ENCODE data around the gene ZBTB42. TPM values are rescaled to one million over a fixed set of nuclear protein-coding genes. Genes with fewer than 3 reads are reported as not detected.

The ZBTB42 gene
- total RNA-seq, 1 donor from 2014 or later, result 6.9 TPM

DNA sequence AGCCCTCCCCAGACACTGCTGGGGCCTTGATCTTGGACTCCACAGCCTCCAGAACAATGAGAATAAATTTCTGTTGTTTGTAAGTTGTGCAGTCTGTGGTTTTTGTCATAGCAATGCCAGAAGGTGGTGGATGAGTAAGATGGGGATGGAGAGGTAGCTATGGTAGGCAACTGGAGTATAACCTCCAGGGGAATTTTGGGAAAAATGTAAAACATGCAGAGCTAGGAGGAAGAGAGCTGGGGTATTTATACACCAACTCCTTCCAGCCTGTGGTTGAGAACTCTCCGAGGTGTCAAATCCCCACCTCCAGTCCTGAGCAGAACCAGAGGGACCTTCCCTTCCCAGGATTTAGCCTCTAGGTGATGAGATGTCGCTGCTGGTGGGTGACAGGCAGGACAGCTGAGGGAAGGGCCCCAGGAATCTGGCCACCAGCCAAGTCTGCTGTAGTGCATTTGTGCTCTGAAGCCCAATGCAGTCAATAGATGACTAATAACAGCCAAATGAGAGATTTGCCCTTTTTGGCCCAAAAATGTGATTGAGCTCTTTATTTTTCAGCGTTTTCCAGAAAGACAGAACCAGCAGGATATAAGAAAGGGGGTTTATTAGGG, 45.0 kb downstream of the ZBTB42 start:
- no peaks in the 10 kb centered on the region for H3K4me1 ChIP-seq (ENCODE audit: insufficient read depth, low read length)
- no peak overlapping the region for H3K4me2 ChIP-seq (ENCODE audit: low read length)
- no peak overlapping the region for H3K9ac ChIP-seq (ENCODE audit: low read length)
- Mint-ChIP-seq H3K9me3 (ENCODE audit: unreplicated experiment) (peaks cover 5% of the 10 kb centered on the region), H3K4me1 (ENCODE audit: low read depth, unreplicated experiment) (peaks cover 3% of the 10 kb centered on the region), H3K27me3 (ENCODE audit: low read depth, unreplicated experiment) (peaks cover 32% of the 10 kb centered on the region), H3K4me3 (ENCODE audit: unreplicated experiment) (no peak overlapping the region), H3K27ac (ENCODE audit: unreplicated experiment) (no peak overlapping the region), H3K36me3 (ENCODE audit: low read depth, unreplicated experiment) (peaks cover 4% of the 10 kb centered on the region)
- H3K4me3 ChIP-seq (ENCODE audit: insufficient read depth, low read depth, low read length), result no peak overlapping the region
- DNase-seq (ENCODE audit: low read depth) (no peak), FAIRE-seq (no peak)
- no peaks in the 10 kb centered on the region for H3K36me3 ChIP-seq (ENCODE audit: insufficient read depth, low read length)
- TF ChIP-seq, protein P1, sequence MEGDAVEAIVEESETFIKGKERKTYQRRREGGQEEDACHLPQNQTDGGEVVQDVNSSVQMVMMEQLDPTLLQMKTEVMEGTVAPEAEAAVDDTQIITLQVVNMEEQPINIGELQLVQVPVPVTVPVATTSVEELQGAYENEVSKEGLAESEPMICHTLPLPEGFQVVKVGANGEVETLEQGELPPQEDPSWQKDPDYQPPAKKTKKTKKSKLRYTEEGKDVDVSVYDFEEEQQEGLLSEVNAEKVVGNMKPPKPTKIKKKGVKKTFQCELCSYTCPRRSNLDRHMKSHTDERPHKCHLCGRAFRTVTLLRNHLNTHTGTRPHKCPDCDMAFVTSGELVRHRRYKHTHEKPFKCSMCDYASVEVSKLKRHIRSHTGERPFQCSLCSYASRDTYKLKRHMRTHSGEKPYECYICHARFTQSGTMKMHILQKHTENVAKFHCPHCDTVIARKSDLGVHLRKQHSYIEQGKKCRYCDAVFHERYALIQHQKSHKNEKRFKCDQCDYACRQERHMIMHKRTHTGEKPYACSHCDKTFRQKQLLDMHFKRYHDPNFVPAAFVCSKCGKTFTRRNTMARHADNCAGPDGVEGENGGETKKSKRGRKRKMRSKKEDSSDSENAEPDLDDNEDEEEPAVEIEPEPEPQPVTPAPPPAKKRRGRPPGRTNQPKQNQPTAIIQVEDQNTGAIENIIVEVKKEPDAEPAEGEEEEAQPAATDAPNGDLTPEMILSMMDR (IDR thresholded peaks at IDR 0.05; ENCODE audit: insufficient read depth, low read depth, low read length), result no peak
- TF ChIP-seq EZH2 (IDR thresholded peaks at IDR 0.05; ENCODE audit: insufficient read depth, low read length), result no peak
- no peaks in the 10 kb centered on the region for H3K79me2 ChIP-seq (ENCODE audit: insufficient read depth, low read length)
- H3K27me3 ChIP-seq (ENCODE audit: insufficient read depth, low read length), result peaks cover 36% of the 10 kb centered on the region
- H2AFZ ChIP-seq (ENCODE audit: low read depth, low read length), result no peak overlapping the region
- H3K27ac ChIP-seq (ENCODE audit: low read depth, low read length), result no peak overlapping the region
- H3K9me3 ChIP-seq (ENCODE audit: insufficient read depth, low read depth, low read length), result no peaks in the 10 kb centered on the region
- H4K20me1 ChIP-seq (ENCODE audit: insufficient read depth, low read length), result no peaks in the 10 kb centered on the region

DNA sequence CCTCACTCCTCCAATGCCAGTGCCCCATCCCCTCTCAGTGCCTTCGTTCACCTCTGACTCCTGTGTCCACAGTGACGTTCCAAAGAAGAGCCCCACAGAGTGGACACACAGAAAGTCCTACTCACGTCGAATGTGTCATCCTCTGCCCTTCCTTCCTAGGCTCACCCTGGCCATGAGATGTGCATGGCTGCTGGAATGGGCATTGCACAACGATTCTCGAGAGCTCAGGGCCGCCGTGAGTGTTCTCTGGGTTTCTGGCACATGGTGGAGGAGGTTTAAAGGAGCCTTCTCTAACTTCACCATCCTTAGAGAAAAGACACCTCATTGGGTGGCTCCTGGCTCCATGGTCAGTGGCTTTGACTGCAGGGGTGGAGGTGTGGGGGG, 51.4 kb downstream of the ZBTB42 start:
- no peaks in the 10 kb centered on the region for H3K36me3 Mint-ChIP-seq (ENCODE audit: low read depth, unreplicated experiment)
- no peak for FAIRE-seq
- TF ChIP-seq, protein P1 (IDR thresholded peaks at IDR 0.05; ENCODE audit: insufficient read depth, low read depth, low read length), result no peak
- TF ChIP-seq EZH2 (IDR thresholded peaks at IDR 0.05; ENCODE audit: insufficient read depth, low read length), result no peak
- no peak overlapping the region for H3K4me3 Mint-ChIP-seq (ENCODE audit: unreplicated experiment)
- no peak overlapping the region for H2AFZ ChIP-seq (ENCODE audit: low read depth, low read length)
- no peak overlapping the region for H3K4me3 ChIP-seq (ENCODE audit: insufficient read depth, low read depth, low read length)
- no peaks in the 10 kb centered on the region for H3K9me3 ChIP-seq (ENCODE audit: insufficient read depth, low read depth, low read length)
- DNase-seq (ENCODE audit: low read depth), result no peak
- no peaks in the 10 kb centered on the region for H4K20me1 ChIP-seq (ENCODE audit: insufficient read depth, low read length)
- no peaks in the 10 kb centered on the region for H3K79me2 ChIP-seq (ENCODE audit: insufficient read depth, low read length)
- H3K36me3 ChIP-seq (ENCODE audit: insufficient read depth, low read length), result no peaks in the 10 kb centered on the region
- no peak overlapping the region for H3K9ac ChIP-seq (ENCODE audit: low read length)
- no peak overlapping the region for H3K27ac Mint-ChIP-seq (ENCODE audit: unreplicated experiment)
- H3K27ac ChIP-seq (ENCODE audit: low read depth, low read length), result no peak overlapping the region
- peaks cover 2% of the 10 kb centered on the region for H3K9me3 Mint-ChIP-seq (ENCODE audit: unreplicated experiment)
- H3K4me2 ChIP-seq (ENCODE audit: low read length), result no peak overlapping the region
- H3K27me3 ChIP-seq (ENCODE audit: insufficient read depth, low read length), result peaks cover 17% of the 10 kb centered on the region
- peaks cover 13% of the 10 kb centered on the region for H3K27me3 Mint-ChIP-seq (ENCODE audit: low read depth, unreplicated experiment)
- H3K4me1 Mint-ChIP-seq (ENCODE audit: low read depth, unreplicated experiment), result no peaks in the 10 kb centered on the region
- no peaks in the 10 kb centered on the region for H3K4me1 ChIP-seq (ENCODE audit: insufficient read depth, low read length)

Other genes with a start within 250 kb of the ZBTB42 start
- not detected in 2 replicates for gene C14orf180, start 221.3 kb upstream of the ZBTB42 start, total RNA-seq
- gene TMEM179, start 196.3 kb upstream of the ZBTB42 start, total RNA-seq, result 0.75 and 0.82 TPM in 2 replicates
- gene INF2, start 111.5 kb upstream of the ZBTB42 start, total RNA-seq, result 111 and 126 TPM in 2 replicates
- 4.4 and 5.8 TPM in 2 replicates for gene ADSS1, start 76.9 kb upstream of the ZBTB42 start, total RNA-seq
- gene SIVA1, start 48.0 kb upstream of the ZBTB42 start, total RNA-seq, result 46.4 and 51.0 TPM in 2 replicates
- 148 and 155 TPM in 2 replicates for gene AKT1, start 5.4 kb upstream of the ZBTB42 start, total RNA-seq
- 50.3 and 55.4 TPM in 2 replicates for gene CEP170B, start 64.2 kb downstream of the ZBTB42 start, total RNA-seq
- gene PLD4, start 123.8 kb downstream of the ZBTB42 start, total RNA-seq, result 0.14 and 0.60 TPM in 2 replicates
- 34.3 and 44.7 TPM in 2 replicates for gene AHNAK2, start 177.3 kb downstream of the ZBTB42 start, total RNA-seq
- gene CLBA1, start 184.7 kb downstream of the ZBTB42 start, total RNA-seq, result 6.3 and 7.2 TPM in 2 replicates
- 8.7 and 11.3 TPM in 2 replicates for gene CDCA4, start 220.0 kb downstream of the ZBTB42 start, total RNA-seq

All from astrocyte (in vitro differentiated cells and primary cell).